Neural progenitor cell (in vitro differentiated cells): ENCODE results near the gene PYM1. TPM values are rescaled to one million over a fixed set of nuclear protein-coding genes. Genes with fewer than 3 reads are reported as not detected.

Source experiments
- DNase-seq: peaks from one replicate; pipeline ENCODE4 v3.0.0-alpha.2; 2016; ENCODE audit warnings: low spot score
- H2AFZ ChIP-seq: fragments of 200-600 bp; sonication (generic); replicated peaks from 2 replicates; pipeline ENCODE4 v1.6.1; 2016; ENCODE audit warnings: antibody characterized with exemption
- H3F3A ChIP-seq: fragments of 200-600 bp; sonication (generic); 2 replicates; pipeline ENCODE4 v1.6.1; 2016; ENCODE audit warnings: antibody characterized with exemption, low read depth
- H3K27ac ChIP-seq: fragments of 200-600 bp; sonication (generic); 2 replicates; pipeline ENCODE4 v1.5.1; 2016; ENCODE audit warnings: mild to moderate bottlenecking
- H3K27me3 ChIP-seq: fragments of 200-600 bp; sonication (generic); 2 replicates; pipeline ENCODE4 v1.6.1; 2016; ENCODE audit warnings: mild to moderate bottlenecking, moderate library complexity
- H3K36me3 ChIP-seq: fragments of 200-600 bp; sonication (generic); 2 replicates; pipeline ENCODE4 v1.5.1; 2016
- H3K4me1 ChIP-seq: fragments of 200-600 bp; sonication (generic); 2 replicates; pipeline ENCODE4 v1.6.1; 2016; ENCODE audit warnings: mixed run types
- H3K4me2 ChIP-seq: fragments of 200-600 bp; sonication (generic); 2 replicates; pipeline ENCODE4 v1.6.1; 2016
- H3K4me3 ChIP-seq: fragments of 200-600 bp; sonication (generic); 2 replicates; pipeline ENCODE4 v1.5.1; 2016
- H3K79me2 ChIP-seq: fragments of 200-600 bp; sonication (generic); 2 replicates; pipeline ENCODE4 v1.6.1; 2016; ENCODE audit warnings: low read depth
- H3K9ac ChIP-seq: fragments of 200-600 bp; sonication (generic); 2 replicates; pipeline ENCODE4 v1.6.1; 2016
- H3K9me3 ChIP-seq: fragments of 200-600 bp; sonication (generic); 2 replicates; pipeline ENCODE4 v1.5.1; 2016; ENCODE audit warnings: low read depth
- H4K20me1 ChIP-seq: fragments of 200-600 bp; sonication (generic); 2 replicates; pipeline ENCODE4 v1.6.1; 2016; ENCODE audit warnings: low read depth
- H3K27ac Mint-ChIP-seq: 3 replicates; pipeline ENCODE4 v1.8.0; 2021; ENCODE audit warnings: mixed read lengths
- H3K27me3 Mint-ChIP-seq: 2 replicates; pipeline ENCODE4 v1.8.0; 2022; ENCODE audit warnings: low read depth, mild to moderate bottlenecking, inconsistent platforms, moderate library complexity, mixed read lengths; ENCODE audit not compliant: insufficient read depth
- H3K36me3 Mint-ChIP-seq: 3 replicates; pipeline ENCODE4 v1.8.0; 2021; ENCODE audit warnings: mixed read lengths
- H3K4me1 Mint-ChIP-seq: 3 replicates; pipeline ENCODE4 v1.8.0; 2021; ENCODE audit warnings: mixed read lengths
- H3K4me3 Mint-ChIP-seq: 3 replicates; pipeline ENCODE4 v1.8.0; 2021; ENCODE audit warnings: mild to moderate bottlenecking, moderate library complexity, mixed read lengths
- H3K9me3 Mint-ChIP-seq: 3 replicates; pipeline ENCODE4 v1.8.0; 2020; ENCODE audit warnings: mixed read lengths
- CTCF ChIP-seq: fragments of 200-600 bp; sonication (generic); IDR thresholded peaks from 2 replicates; pipeline ENCODE4 v1.5.1; 2017; ENCODE audit warnings: antibody characterized with exemption, mild to moderate bottlenecking
- EZH2 ChIP-seq: fragments of 200-600 bp; sonication (generic); IDR thresholded peaks from 2 replicates; pipeline ENCODE4 v1.6.1; 2017; ENCODE audit warnings: antibody characterized with exemption, mild to moderate bottlenecking, moderate library complexity
- EZH2phosphoT487 ChIP-seq: fragments of 200-600 bp; sonication (generic); IDR thresholded peaks from 2 replicates; pipeline ENCODE4 v1.6.1; 2017; ENCODE audit warnings: antibody characterized with exemption
- total RNA-seq: library from RNA; depleted of rRNA; stranded (reverse); fragments of >200 nt; gene quantifications from 2 replicates; pipeline ENCODE4 v1.2.3, GENCODE V29; 2015; ENCODE audit warnings: low replicate concordance

Gene PYM1
- total RNA-seq, 1 donor from 2014 or later, result 44.6 TPM

DNA sequence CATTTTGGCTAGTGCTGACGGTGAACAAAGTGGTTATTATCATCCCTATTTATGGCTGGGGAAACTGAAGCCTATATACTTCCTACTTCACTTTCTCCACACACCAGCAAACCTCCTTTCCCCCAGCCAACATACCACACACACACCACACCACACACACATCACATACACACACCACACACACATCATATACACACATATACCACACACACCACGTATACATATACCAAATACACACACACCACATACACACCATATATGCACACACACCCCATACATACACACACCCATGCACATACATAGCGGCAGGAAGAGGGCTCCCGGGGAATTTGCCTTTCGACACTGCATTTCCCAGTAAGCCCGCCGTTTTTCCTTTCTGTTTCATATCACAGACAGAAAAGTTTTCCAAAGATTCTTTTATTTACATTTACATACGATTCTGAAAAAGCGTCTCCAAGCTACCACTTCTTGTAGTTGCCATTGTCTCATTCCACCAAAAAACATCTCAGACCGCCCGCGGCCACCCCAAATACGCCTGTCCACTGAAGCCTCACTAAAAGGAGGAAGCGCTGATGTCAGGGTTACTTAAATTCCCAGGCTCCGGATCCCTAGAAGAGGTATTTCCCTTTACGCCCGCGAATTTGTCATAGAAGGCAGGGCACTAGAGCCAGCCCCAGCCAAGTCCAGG, 45.4 kb upstream of the PYM1 start:
- H3K4me3 ChIP-seq, result peak overlapping the region; percentile 51

DNA sequence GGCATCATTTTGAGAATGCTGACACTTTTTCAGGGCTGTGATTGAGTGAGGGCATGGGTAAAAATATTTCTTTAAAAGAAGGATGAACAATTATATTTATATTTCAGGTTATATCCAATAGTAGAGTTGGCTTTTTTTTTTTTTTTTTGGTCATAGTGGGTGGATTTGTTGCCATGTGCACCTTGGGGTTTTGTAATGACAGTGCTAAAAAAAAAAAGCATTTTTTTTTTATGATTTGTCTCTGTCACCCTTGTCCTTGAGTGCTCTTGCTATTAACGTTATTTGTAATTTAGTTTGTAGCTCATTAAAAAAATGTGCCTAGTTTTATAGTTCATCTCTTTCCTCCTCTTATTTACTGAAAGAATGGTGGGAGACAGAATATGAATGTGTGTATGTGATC, 44.8 kb upstream of the PYM1 start:
- Histone ChIP-seq H3K9ac (no peak overlapping the region), H3K36me3 (no peaks in the 10 kb centered on the region), H3K27me3 (no peaks in the 10 kb centered on the region), H3K9me3 (no peaks in the 10 kb centered on the region), H3F3A (peaks cover 32% of the 10 kb centered on the region), H3K4me1 (peaks cover 9% of the 10 kb centered on the region), H4K20me1 (peaks cover 17% of the 10 kb centered on the region), H3K4me3 (no peak overlapping the region), H2AFZ (no peak overlapping the region), H3K79me2 (peaks cover 50% of the 10 kb centered on the region), H3K4me2 (peak overlapping the region; percentile 82), H3K27ac (no peak overlapping the region)
- no peaks in the 10 kb centered on the region for H3K27me3 Mint-ChIP-seq
- H3K4me1 Mint-ChIP-seq, result peaks cover 28% of the 10 kb centered on the region
- DNase-seq, result no peak
- peaks cover 17% of the 10 kb centered on the region for H3K36me3 Mint-ChIP-seq
- H3K27ac Mint-ChIP-seq, result peak overlapping the region; percentile 43
- TF ChIP-seq CTCF (no peak), EZH2phosphoT487 (no peak), EZH2 (no peak)
- no peaks in the 10 kb centered on the region for H3K9me3 Mint-ChIP-seq
- peak overlapping the region; percentile 6 for H3K4me3 Mint-ChIP-seq

More for the DNA sequence above, 45.4 kb upstream of the PYM1 start:
- H3K36me3 ChIP-seq, result no peaks in the 10 kb centered on the region
- DNase-seq, result no peak
- Mint-ChIP-seq H3K36me3 (peaks cover 21% of the 10 kb centered on the region), H3K4me3 (no peak overlapping the region), H3K9me3 (no peaks in the 10 kb centered on the region), H3K27ac (no peak overlapping the region), H3K4me1 (peaks cover 22% of the 10 kb centered on the region), H3K27me3 (no peaks in the 10 kb centered on the region)
- H3K27me3 ChIP-seq, result no peaks in the 10 kb centered on the region
- H3K9me3 ChIP-seq, result no peaks in the 10 kb centered on the region
- H3F3A ChIP-seq, result peaks cover 32% of the 10 kb centered on the region
- peaks cover 15% of the 10 kb centered on the region for H4K20me1 ChIP-seq
- H2AFZ ChIP-seq, result peak overlapping the region; percentile 7
- TF ChIP-seq CTCF (no peak), EZH2 (no peak), EZH2phosphoT487 (no peak)
- H3K27ac ChIP-seq, result peak overlapping the region; percentile 30
- peaks cover 7% of the 10 kb centered on the region for H3K4me1 ChIP-seq
- H3K79me2 ChIP-seq, result peaks cover 50% of the 10 kb centered on the region
- peak overlapping the region; percentile 82 for H3K4me2 ChIP-seq
- no peak overlapping the region for H3K9ac ChIP-seq

DNA sequence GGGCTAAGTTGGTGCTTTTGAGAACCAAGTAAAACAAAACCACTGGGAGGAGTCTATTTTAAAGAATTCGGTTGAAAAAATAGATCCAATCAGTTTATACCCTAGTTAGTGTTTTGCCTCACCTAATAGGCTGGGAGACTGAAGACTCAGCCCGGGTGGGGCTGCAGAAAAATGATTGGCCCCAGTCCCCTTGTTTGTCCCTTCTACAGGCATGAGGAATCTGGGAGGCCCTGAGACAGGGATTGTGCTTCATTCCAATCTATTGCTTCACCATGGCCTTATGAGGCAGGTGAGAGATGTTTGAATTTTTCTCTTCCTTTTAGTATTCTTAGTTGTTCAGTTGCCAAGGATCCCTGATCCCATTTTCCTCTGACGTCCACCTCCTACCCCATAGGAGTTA, 44.3 kb upstream of the PYM1 start:
- peaks cover 14% of the 10 kb centered on the region for H3K36me3 Mint-ChIP-seq
- no peaks in the 10 kb centered on the region for H3K9me3 ChIP-seq
- H3K9me3 Mint-ChIP-seq, result no peaks in the 10 kb centered on the region
- H3F3A ChIP-seq, result peaks cover 32% of the 10 kb centered on the region
- no peak overlapping the region for H2AFZ ChIP-seq
- H3K36me3 ChIP-seq, result no peaks in the 10 kb centered on the region
- no peak overlapping the region for H3K27ac ChIP-seq
- peaks cover 50% of the 10 kb centered on the region for H3K79me2 ChIP-seq
- peak overlapping the region; percentile 6 for H3K4me3 Mint-ChIP-seq
- H3K4me1 ChIP-seq, result peaks cover 9% of the 10 kb centered on the region
- DNase-seq, result no peak
- TF ChIP-seq EZH2phosphoT487, result no peak
- TF ChIP-seq EZH2, result no peak
- TF ChIP-seq CTCF, result no peak
- H3K27me3 Mint-ChIP-seq, result no peaks in the 10 kb centered on the region
- no peak overlapping the region for H3K4me3 ChIP-seq
- peak overlapping the region; percentile 43 for H3K27ac Mint-ChIP-seq
- peaks cover 29% of the 10 kb centered on the region for H3K4me1 Mint-ChIP-seq
- no peak overlapping the region for H3K9ac ChIP-seq
- no peaks in the 10 kb centered on the region for H3K27me3 ChIP-seq
- no peak overlapping the region for H3K4me2 ChIP-seq
- peaks cover 14% of the 10 kb centered on the region for H4K20me1 ChIP-seq
